ENCODE measurements around the gene GALP.

DNA sequence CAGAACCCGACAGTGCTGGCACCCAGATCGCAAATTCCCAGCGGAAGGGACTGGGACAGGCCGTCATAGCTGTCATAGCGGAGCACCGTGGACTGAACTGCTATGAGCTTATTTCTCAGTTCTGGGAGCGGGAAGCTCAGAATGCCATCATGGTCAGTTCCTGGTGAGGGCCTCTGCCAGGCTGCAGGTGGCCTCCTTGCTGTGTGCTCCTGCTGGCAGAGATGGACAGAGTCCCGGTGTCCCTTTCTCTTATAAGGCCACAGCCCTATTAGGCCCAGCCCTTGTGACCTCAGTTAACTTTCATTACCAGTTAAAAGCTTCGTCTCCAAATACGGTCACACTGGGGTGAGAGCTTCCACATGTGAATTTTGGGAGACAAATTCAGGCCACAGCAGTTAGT lies 30.1 kb upstream of the GALP start:
- TF ChIP-seq EZH2 (IDR thresholded peaks at IDR 0.05; ENCODE audit: insufficient read depth, low read length), result no peak
- TF ChIP-seq, protein P1, sequence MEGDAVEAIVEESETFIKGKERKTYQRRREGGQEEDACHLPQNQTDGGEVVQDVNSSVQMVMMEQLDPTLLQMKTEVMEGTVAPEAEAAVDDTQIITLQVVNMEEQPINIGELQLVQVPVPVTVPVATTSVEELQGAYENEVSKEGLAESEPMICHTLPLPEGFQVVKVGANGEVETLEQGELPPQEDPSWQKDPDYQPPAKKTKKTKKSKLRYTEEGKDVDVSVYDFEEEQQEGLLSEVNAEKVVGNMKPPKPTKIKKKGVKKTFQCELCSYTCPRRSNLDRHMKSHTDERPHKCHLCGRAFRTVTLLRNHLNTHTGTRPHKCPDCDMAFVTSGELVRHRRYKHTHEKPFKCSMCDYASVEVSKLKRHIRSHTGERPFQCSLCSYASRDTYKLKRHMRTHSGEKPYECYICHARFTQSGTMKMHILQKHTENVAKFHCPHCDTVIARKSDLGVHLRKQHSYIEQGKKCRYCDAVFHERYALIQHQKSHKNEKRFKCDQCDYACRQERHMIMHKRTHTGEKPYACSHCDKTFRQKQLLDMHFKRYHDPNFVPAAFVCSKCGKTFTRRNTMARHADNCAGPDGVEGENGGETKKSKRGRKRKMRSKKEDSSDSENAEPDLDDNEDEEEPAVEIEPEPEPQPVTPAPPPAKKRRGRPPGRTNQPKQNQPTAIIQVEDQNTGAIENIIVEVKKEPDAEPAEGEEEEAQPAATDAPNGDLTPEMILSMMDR (IDR thresholded peaks at IDR 0.05; ENCODE audit: insufficient read depth, low read depth, low read length), result no peak
